MM.1S (cell line): Measurements from ENCODE around the gene LRRTM4.

Source experiments
- DNase-seq: peaks from one replicate; pipeline ENCODE4 v3.0.0-alpha.2; 2015
- H2AFZ ChIP-seq: fragments of 300-600 bp; sonication (generic); 2 replicates; pipeline ENCODE4 v1.6.0; 2016; ENCODE audit warnings: antibody characterized with exemption, low read length
- H3F3A ChIP-seq: fragments of 300-600 bp; sonication (generic); 2 replicates; pipeline ENCODE4 v1.6.1; 2016; ENCODE audit warnings: mild to moderate bottlenecking, antibody characterized with exemption, low read length, moderate library complexity, mixed read lengths; ENCODE audit not compliant: insufficient read depth
- H3K27ac ChIP-seq: fragments of 300-600 bp; sonication (generic); 2 replicates; pipeline ENCODE4 v1.5.1; 2016; ENCODE audit warnings: mild to moderate bottlenecking, low read length
- H3K27me3 ChIP-seq: fragments of 300-600 bp; sonication (generic); replicated peaks from 2 replicates; pipeline ENCODE4 v1.6.0; 2016; ENCODE audit warnings: low read length; ENCODE audit not compliant: insufficient read depth
- H3K36me3 ChIP-seq: fragments of 300-600 bp; sonication (generic); replicated peaks from 2 replicates; pipeline ENCODE4 v1.6.1; 2016; ENCODE audit warnings: mild to moderate bottlenecking, low read length, mixed read lengths; ENCODE audit not compliant: insufficient read depth
- H3K4me1 ChIP-seq: fragments of 300-600 bp; sonication (generic); 2 replicates; pipeline ENCODE4 v1.6.1; 2016; ENCODE audit warnings: low read length, mixed read lengths
- H3K4me2 ChIP-seq: fragments of 300-600 bp; sonication (generic); 2 replicates; pipeline ENCODE4 v1.6.0; 2016; ENCODE audit warnings: low read depth, low read length
- H3K4me3 ChIP-seq: fragments of 300-600 bp; sonication (generic); 2 replicates; pipeline ENCODE4 v1.5.1; 2016; ENCODE audit warnings: low read length, mixed read lengths
- H3K79me2 ChIP-seq: fragments of 300-600 bp; sonication (generic); 2 replicates; pipeline ENCODE4 v1.6.1; 2016; ENCODE audit warnings: mixed run types, low read length, mixed read lengths
- H3K9ac ChIP-seq: fragments of 300-600 bp; sonication (generic); 2 replicates; pipeline ENCODE4 v1.6.1; 2016; ENCODE audit warnings: low read length, mixed read lengths
- H3K9me2 ChIP-seq: fragments of 300-600 bp; sonication (generic); replicated peaks from 2 replicates; pipeline ENCODE4 v1.6.1; 2016; ENCODE audit warnings: mild to moderate bottlenecking, low read length, mixed read lengths; ENCODE audit not compliant: insufficient read depth
- H3K9me3 ChIP-seq: fragments of 300-600 bp; sonication (generic); replicated peaks from 2 replicates; pipeline ENCODE4 v1.6.1; 2016; ENCODE audit warnings: mild to moderate bottlenecking, low read length, mixed read lengths; ENCODE audit not compliant: insufficient read depth
- H4K20me1 ChIP-seq: fragments of 300-600 bp; sonication (generic); 2 replicates; pipeline ENCODE4 v1.6.1; 2016; ENCODE audit warnings: mild to moderate bottlenecking, low read length, moderate library complexity, mixed read lengths; ENCODE audit not compliant: insufficient read depth
- CTCF ChIP-seq: fragments of 300-600 bp; sonication (generic); IDR thresholded peaks from 2 replicates; pipeline ENCODE4 v1.5.1; 2016; ENCODE audit warnings: antibody characterized with exemption, low read length, mixed read lengths
- EZH2 ChIP-seq: fragments of 300-600 bp; sonication (generic); optimal IDR thresholded peaks from 2 replicates; pipeline ENCODE3; 2017; ENCODE audit warnings: low read depth, mild to moderate bottlenecking, antibody characterized with exemption, low read length, mixed read lengths
- EZH2phosphoT487 ChIP-seq: fragments of 300-600 bp; sonication (generic); IDR thresholded peaks from 2 replicates; pipeline ENCODE4 v1.6.1; 2018; ENCODE audit warnings: antibody characterized with exemption, low read length

Gene LRRTM4

DNA sequence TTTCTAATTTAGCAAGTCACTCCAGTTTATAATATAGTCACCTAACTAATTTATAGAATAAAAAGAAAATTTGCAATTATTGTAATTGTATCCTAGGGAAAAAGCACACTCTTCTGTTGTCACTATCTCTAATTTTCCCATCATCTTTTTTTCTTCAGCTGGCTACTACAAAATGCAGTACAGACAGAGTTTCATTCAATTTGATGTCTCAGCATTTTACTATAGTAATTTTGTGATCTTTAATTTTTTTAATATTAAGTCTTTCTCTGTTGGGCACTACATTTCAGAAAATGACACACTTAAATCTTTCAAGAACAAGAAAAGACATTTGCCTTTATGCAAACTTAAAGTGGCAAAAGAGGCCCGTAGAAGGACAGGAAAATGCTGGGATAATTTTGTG is 118.0 kb downstream of the LRRTM4 start:
- no peak for DNase-seq
- TF ChIP-seq EZH2 (no peak), EZH2phosphoT487 (no peak), CTCF (no peak)
- no peaks in the 10 kb centered on the region for H3K79me2 ChIP-seq
- H3K4me1 ChIP-seq, result no peaks in the 10 kb centered on the region
- H3K9me3 ChIP-seq, result no peaks in the 10 kb centered on the region
- no peak overlapping the region for H3K4me3 ChIP-seq
- no peak overlapping the region for H3K27ac ChIP-seq
- no peaks in the 10 kb centered on the region for H3F3A ChIP-seq
- H3K27me3 ChIP-seq, result no peaks in the 10 kb centered on the region
- no peaks in the 10 kb centered on the region for H3K9me2 ChIP-seq
- H2AFZ ChIP-seq, result no peak overlapping the region
- no peaks in the 10 kb centered on the region for H4K20me1 ChIP-seq
- no peak overlapping the region for H3K4me2 ChIP-seq
- no peak overlapping the region for H3K9ac ChIP-seq
- H3K36me3 ChIP-seq, result no peaks in the 10 kb centered on the region

- Histone ChIP-seq H3K4me3 (no peak overlapping the region), H3K9ac (no peak overlapping the region), H3K4me1 (no peaks in the 10 kb centered on the region), H2AFZ (no peak overlapping the region), H3K79me2 (no peaks in the 10 kb centered on the region), H3K9me3 (no peaks in the 10 kb centered on the region), H3K9me2 (no peaks in the 10 kb centered on the region), H3K4me2 (no peak overlapping the region), H3F3A (no peaks in the 10 kb centered on the region), H3K27ac (no peak overlapping the region), H3K27me3 (no peaks in the 10 kb centered on the region), H4K20me1 (no peaks in the 10 kb centered on the region), H3K36me3 (no peaks in the 10 kb centered on the region)
- DNase-seq, result no peak
- TF ChIP-seq CTCF, result no peak
- TF ChIP-seq EZH2, result no peak
- TF ChIP-seq EZH2phosphoT487, result no peak
These were observed 123.1 kb downstream of the LRRTM4 start for GRCh38 chr2:77398970-77399600.

GRCh38 chr2:77397763-77398162 is 124.4 kb downstream of the LRRTM4 start:
- Histone ChIP-seq H3K4me1 (no peaks in the 10 kb centered on the region), H3K36me3 (no peaks in the 10 kb centered on the region), H3K9me2 (no peaks in the 10 kb centered on the region), H3K27ac (no peak overlapping the region), H3K9me3 (no peaks in the 10 kb centered on the region), H3K79me2 (no peaks in the 10 kb centered on the region), H3F3A (no peaks in the 10 kb centered on the region), H2AFZ (no peak overlapping the region), H4K20me1 (no peaks in the 10 kb centered on the region), H3K9ac (no peak overlapping the region), H3K4me3 (no peak overlapping the region), H3K4me2 (no peak overlapping the region), H3K27me3 (no peaks in the 10 kb centered on the region)
- no peak for TF ChIP-seq EZH2
- TF ChIP-seq CTCF, result no peak
- no peak for TF ChIP-seq EZH2phosphoT487
- DNase-seq, result no peak
